WI38 (cell line): ENCODE measurements around the gene SYT8.

Experiments
- H3K4me3 ChIP-seq: 2 replicates; pipeline ENCODE4 v1.5.1; 2011; ENCODE audit warnings: low read depth, mild to moderate bottlenecking, control low read depth, low read length
- TF ChIP-seq, protein P1 (sequence below): IDR thresholded peaks from 2 replicates; pipeline ENCODE4 v1.5.1; 2012; ENCODE audit warnings: low read depth, mild to moderate bottlenecking, control low read depth, low read length

SYT8 gene

DNA sequence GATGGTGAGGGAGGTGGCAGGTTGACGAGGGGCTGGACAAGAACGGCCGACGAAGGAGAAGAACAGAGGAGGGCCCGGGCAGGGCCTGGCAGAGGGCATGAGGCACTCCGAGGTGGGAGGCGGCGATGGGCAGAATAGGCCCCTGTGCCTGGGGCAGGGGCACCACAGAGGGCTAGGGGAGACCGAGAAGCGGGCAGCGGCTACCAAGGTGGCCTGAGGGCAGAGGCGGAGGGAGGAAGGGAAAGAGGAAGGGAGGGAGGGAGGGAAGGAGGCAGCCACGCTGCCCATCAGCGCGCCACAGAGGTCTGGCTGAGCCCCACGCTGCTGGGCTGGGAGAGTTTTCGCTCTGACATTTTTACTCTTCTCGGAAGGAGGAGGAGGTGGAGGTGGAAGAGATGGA, 29.4 kb downstream of the SYT8 start:
- TF ChIP-seq, protein P1, sequence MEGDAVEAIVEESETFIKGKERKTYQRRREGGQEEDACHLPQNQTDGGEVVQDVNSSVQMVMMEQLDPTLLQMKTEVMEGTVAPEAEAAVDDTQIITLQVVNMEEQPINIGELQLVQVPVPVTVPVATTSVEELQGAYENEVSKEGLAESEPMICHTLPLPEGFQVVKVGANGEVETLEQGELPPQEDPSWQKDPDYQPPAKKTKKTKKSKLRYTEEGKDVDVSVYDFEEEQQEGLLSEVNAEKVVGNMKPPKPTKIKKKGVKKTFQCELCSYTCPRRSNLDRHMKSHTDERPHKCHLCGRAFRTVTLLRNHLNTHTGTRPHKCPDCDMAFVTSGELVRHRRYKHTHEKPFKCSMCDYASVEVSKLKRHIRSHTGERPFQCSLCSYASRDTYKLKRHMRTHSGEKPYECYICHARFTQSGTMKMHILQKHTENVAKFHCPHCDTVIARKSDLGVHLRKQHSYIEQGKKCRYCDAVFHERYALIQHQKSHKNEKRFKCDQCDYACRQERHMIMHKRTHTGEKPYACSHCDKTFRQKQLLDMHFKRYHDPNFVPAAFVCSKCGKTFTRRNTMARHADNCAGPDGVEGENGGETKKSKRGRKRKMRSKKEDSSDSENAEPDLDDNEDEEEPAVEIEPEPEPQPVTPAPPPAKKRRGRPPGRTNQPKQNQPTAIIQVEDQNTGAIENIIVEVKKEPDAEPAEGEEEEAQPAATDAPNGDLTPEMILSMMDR: no peak
- no peak overlapping the region for H3K4me3 ChIP-seq

DNA sequence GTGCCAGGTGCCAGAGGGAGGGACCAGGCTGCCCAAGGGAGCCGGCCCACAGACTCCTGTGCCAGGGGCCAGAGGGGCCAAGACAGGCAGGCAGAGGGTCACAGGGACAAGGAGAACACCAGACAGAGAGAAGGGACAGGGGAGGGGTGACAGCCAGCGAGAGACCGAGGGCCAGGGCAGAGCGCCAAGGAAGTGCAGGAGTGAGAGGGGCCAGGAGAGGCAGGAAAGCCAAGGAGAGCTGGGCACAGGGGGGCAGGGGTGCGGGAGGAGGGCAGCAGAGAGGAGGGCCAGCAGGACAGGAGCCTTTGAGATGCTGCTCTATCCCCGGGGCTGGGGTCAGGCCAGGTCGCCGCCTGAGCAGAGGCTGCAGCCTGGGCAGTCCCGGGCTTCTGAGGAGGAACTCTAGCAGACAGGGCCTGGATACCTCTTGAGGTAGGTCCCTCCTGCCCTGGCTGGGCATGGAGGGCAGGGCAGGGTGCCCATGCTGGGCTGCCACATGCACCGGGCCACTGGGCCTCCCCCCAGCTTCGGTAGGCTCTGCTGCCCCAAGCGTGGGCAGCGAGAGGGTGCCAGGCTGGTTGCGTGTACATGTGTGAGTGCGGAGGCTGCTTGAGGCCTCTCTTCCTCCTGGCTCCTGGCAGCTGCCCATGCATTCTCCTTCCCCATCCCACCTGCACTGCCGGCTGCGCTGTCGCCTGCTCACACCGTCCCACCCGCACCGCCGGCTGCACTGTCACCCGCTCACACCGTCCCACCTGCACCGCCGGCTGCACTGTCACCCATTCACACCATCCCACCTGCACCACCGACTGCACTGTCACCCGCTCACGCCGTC, 30.3 kb downstream of the SYT8 start:
- TF ChIP-seq, protein P1: no peak
- H3K4me3 ChIP-seq: no peak overlapping the region

DNA sequence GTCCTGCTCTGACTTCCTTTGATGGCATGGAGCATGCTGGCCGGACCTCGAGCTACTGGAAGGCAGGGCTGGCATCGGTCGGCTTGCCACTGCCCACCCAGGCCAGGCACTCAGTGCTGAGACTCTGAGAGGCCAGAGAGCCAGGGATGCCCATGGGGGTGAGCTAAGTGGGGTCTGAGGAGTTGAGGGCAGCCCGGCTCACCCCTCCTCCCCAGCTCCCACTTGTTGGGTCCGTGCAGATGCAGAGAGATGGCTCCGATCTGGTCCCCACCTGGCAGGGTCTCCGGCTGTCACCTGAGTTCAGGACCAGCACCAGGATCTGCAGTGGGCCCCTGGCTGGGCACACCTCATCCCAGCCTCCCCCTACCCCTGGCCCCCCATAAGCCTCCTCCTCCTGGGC, 31.4 kb downstream of the SYT8 start:
- TF ChIP-seq, protein P1: no peak

DNA sequence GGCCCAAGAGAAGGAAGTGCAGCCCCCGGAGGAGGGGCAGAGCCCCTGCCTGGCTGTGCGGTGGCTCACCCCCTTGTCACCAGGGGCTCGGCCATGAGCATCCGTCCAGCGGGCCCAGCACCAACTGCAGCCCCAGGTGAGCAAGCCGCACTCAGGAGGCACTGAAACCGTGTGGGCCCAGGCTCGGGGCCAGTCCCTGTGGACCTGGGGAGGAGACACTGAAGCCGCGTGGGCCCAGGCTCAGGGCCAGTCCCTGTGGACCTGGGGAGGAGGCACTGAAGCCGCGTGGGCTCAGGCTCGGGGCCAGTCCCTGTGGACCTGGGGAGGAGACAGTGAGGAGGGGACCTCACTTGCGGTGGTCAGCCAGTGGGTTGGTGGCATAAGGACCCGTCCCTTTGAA, 32.0 kb downstream of the SYT8 start:
- H3K4me3 ChIP-seq: no peak overlapping the region
- TF ChIP-seq, protein P1: no peak

More for the DNA sequence above, 31.4 kb downstream of the SYT8 start:
- no peak overlapping the region for H3K4me3 ChIP-seq

DNA sequence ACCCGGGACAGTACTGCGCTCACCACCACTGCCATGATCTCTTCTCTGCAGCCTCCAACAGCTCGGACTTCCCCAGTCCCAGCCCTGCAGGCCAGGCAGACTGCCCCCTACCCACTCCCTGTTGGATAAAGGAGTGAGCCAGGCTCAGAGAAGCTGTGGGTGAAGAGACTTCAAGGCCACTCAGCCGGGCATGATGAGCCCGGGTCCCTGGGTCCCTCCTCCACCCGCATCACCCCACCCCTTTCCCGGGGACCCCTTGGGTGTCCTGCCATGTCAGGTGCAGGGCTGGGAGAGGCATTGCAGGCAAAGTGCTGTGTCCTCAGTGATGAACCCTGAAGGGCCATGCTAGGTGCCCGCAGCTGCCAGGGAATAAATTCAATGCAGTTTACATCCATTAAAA, 32.6 kb downstream of the SYT8 start:
- H3K4me3 ChIP-seq: no peak overlapping the region
- TF ChIP-seq, protein P1: no peak

DNA sequence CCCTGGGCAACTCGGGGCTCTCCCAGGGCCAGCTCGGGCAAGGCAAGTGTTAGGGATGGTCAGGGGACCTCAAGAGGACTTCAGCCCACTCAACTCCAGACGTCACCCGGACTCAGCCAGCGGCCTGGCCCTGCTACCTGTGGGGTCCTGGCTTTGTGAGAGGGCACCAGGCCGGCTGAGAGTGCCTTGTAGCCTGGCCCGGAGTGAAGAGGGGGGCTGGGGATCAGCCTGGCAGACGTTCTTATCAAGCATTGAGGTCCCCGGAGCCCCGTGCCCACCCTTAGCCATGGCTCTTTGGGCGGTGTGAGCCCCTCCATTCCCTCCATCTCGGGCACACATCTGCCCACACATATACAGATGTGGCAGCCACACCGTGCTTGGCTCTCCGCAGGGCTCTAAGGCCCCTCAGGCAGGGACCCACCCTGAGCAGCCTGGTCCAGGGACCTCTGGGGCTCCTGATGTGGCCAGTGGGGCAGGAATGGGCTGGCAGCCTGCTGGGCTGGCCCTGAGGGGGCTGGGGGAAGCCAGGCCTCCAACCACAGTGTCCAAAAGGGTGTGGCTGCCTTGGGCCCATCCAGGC, 33.4 kb downstream of the SYT8 start:
- H3K4me3 ChIP-seq: no peak overlapping the region
- TF ChIP-seq, protein P1: no peak

DNA sequence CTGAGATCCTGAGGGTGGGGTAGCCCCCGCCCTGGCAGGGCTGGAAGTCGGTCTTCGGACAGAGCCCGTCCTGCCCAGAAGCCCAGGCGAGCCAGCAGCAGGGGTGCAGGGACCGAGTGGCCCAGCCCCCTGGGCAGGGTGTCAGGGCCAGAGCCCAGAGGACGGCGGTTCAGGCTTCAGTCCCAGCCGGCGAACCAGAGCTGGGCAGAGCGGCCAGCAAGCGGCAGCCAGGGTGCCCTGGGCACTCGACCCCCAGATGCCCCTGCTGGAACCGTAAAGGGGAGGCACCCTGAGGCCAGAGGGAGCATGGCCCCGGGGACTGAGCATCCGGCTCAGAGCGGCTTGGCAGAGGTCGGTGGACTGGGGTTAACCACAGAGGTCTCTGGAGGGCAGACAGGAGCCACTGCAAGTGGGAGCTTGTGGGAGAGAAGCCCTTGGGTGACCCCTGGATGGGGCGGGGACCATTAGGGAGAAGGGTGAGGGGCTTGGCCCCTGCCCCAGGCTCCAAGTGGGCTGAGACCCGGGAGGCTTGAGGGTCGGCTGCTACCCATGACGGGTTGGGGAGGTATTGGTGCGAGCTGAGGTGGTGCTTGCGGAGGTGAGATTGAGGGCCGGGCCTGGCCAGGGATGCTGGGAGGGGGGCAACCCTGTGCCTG, 34.0 kb downstream of the SYT8 start:
- H3K4me3 ChIP-seq: no peak overlapping the region
- TF ChIP-seq, protein P1: no peak
